Breast epithelium (tissue), 4 donors: ENCODE data around the gene CDC20. TPM values are rescaled to one million over a fixed set of nuclear protein-coding genes. Genes with fewer than 3 reads are reported as not detected.
A peak's percentile ranks its signal among the peaks of the same experiment; 100 is the strongest.

ENCODE experiments used
- DNase-seq, 2 donors: peaks; one replicate each; pipeline ENCODE4 v3.0.0-alpha.2; 2019; ENCODE audit warnings: low spot score in 2 of 2
- H3K27ac ChIP-seq, 2 donors: fragments of 200-600 bp; sonication (generic) in 1 of 2; one replicate each; pipeline ENCODE4 v1.5.1; 2016 to 2019; ENCODE audit warnings: mild to moderate bottlenecking in 1 of 2
- H3K27me3 ChIP-seq, 2 donors: fragments of 200-600 bp; sonication (generic) in 1 of 2; one replicate each; pipeline versions ENCODE4 v1.5.1 to v1.6.0; 2017 to 2019; ENCODE audit warnings: control low read depth in 1 of 2, mild to moderate bottlenecking in 1 of 2
- H3K36me3 ChIP-seq: fragments of 200-600 bp; one replicate; pipeline ENCODE4 v1.5.1; 2019
- H3K4me1 ChIP-seq, 2 donors: fragments of 200-600 bp; sonication (generic); one replicate each; pipeline ENCODE4 v1.5.1; 2016 to 2019; ENCODE audit warnings: control low read depth in 1 of 2
- H3K4me3 ChIP-seq, 3 donors: fragments of 200-600 bp; sonication (generic); 1 replicate in 2 of 3; 2 replicates in 1 of 3; pipeline ENCODE4 v1.5.1; 2016 to 2019; ENCODE audit warnings: mild to moderate bottlenecking in 3 of 3, moderate library complexity in 2 of 3
- H3K9me3 ChIP-seq, 2 donors: fragments of 200-600 bp; sonication (generic) in 1 of 2; one replicate each; pipeline ENCODE4 v1.5.1; 2016 to 2019; ENCODE audit warnings: control low read depth in 1 of 2
- CTCF ChIP-seq, 3 donors: fragments of 450-650 bp; IDR thresholded peaks; one replicate each; pipeline ENCODE4 v1.5.1; 2016 to 2017; ENCODE audit warnings: antibody characterized with exemption in 3 of 3, mild to moderate bottlenecking in 3 of 3, moderate library complexity in 3 of 3
- POLR2A ChIP-seq: fragments of 450-650 bp; IDR thresholded peaks from one replicate; pipeline ENCODE4 v1.6.1; 2016; ENCODE audit warnings: antibody characterized with exemption, mild to moderate bottlenecking, moderate library complexity
- POLR2AphosphoS5 ChIP-seq, 3 donors: sonication (generic); formaldehyde crosslinking; IDR thresholded peaks; one replicate each; pipeline ENCODE4 v1.6.1; 2017; ENCODE audit warnings: antibody characterized with exemption in 3 of 3
- intact Hi-C: fragments of 100-400 bp; cut with DNase I; formaldehyde crosslinking; loops from one replicate; pipeline ENCODE4 v1.15.1; 2023; ENCODE audit warnings: low total_unique reads
- total RNA-seq, 3 donors: library from RNA; depleted of rRNA; stranded (reverse); fragments of >200 nt; gene quantifications; one replicate each; pipeline ENCODE4 v1.1.0, GENCODE V29; 2016

Gene CDC20
- total RNA-seq, 3 donors from 2014 or later: 1.3 to 5.8 (median 1.3) TPM

DNA sequence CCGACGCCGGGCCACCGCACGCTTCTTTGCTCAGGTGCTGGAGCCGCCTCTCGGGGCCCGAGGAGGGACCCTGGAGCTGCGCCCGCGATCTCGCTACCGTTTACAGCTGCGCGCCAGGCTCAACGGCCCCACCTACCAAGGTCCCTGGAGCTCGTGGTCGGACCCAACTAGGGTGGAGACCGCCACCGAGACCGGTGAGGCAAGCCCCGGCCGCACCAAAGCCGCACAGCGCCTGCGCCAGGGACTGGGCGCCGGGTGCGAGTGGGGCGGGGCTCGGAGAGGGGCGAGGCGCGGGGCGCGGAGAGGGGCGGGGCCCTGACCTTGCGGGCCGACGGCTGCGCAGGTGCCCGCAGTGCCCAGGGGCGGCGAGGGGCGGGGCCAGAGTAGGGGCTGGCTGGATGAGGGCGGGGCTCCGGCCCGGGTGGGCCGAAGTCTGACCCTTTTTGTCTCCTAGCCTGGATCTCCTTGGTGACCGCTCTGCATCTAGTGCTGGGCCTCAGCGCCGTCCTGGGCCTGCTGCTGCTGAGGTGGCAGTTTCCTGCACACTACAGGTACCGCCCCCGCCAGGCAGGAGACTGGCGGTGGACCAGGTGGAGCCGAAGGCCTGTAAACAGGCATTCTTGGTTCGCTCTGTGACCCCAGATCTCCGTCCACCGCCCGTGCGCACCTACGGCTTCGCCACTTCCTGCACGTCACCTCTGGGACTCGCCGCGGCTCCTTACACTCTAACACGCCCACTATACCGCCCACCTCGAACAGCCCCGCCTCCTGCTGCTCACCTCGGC, 9.8 kb upstream of the CDC20 start:
- H3K36me3 ChIP-seq: no peaks in the 10 kb centered on the region
- peak; percentile 91 to 92 for DNase-seq
- TF ChIP-seq POLR2AphosphoS5 (IDR thresholded peaks at IDR 0.05) (peak in 2 of 3 donors; percentile 9 to 84), CTCF (IDR thresholded peaks at IDR 0.05) (no peak), POLR2A (peak; percentile 41)
- peak overlapping the region; percentile 97 to 99 for H3K27ac ChIP-seq
- no peaks in the 10 kb centered on the region for H3K4me1 ChIP-seq
- H3K9me3 ChIP-seq: no peaks in the 10 kb centered on the region
- no peaks in the 10 kb centered on the region for H3K27me3 ChIP-seq
- intact Hi-C loops: no loop called here
- H3K4me3 ChIP-seq: peak overlapping the region; percentile 48 to 74 (median 67)

GRCh38 chr1:43349594-43350306, 9.0 kb upstream of the CDC20 start:
- no peaks in the 10 kb centered on the region for H3K9me3 ChIP-seq
- no peak for TF ChIP-seq POLR2A
- no peak for TF ChIP-seq POLR2AphosphoS5 (IDR thresholded peaks at IDR 0.05)
- TF ChIP-seq CTCF (IDR thresholded peaks at IDR 0.05): no peak
- no peaks in the 10 kb centered on the region for H3K36me3 ChIP-seq
- H3K27me3 ChIP-seq: no peaks in the 10 kb centered on the region
- peak overlapping the region; percentile 97 to 99 for H3K27ac ChIP-seq
- peak in 1 of 2 donors; percentile 30 for DNase-seq
- H3K4me1 ChIP-seq: no peaks in the 10 kb centered on the region
- intact Hi-C loops: no loop called here
- H3K4me3 ChIP-seq: peak overlapping the region; percentile 48 to 74 (median 67)

GRCh38 chr1:43350976-43351375, 7.8 kb upstream of the CDC20 start:
- H3K4me1 ChIP-seq: no peaks in the 10 kb centered on the region
- intact Hi-C loops: no loop called here

GRCh38 chr1:43351421-43352350, 7.1 kb upstream of the CDC20 start:
- Histone ChIP-seq H3K27me3 (no peaks in the 10 kb centered on the region), H3K4me1 (no peaks in the 10 kb centered on the region), H3K4me3 (no peak overlapping the region), H3K36me3 (no peaks in the 10 kb centered on the region), H3K27ac (no peak overlapping the region), H3K9me3 (no peaks in the 10 kb centered on the region)
- intact Hi-C loops: no loop called here
- TF ChIP-seq POLR2AphosphoS5 (IDR thresholded peaks at IDR 0.05) (no peak), CTCF (IDR thresholded peaks at IDR 0.05) (no peak)
- no peak for DNase-seq

More at GRCh38 chr1:43350976-43351375, 7.8 kb upstream of the CDC20 start:
- no peak for TF ChIP-seq POLR2AphosphoS5 (IDR thresholded peaks at IDR 0.05)
- TF ChIP-seq CTCF (IDR thresholded peaks at IDR 0.05): no peak
- TF ChIP-seq POLR2A: no peak
- DNase-seq: no peak
- no peaks in the 10 kb centered on the region for H3K36me3 ChIP-seq
- H3K4me3 ChIP-seq: no peak overlapping the region
- no peak overlapping the region for H3K27ac ChIP-seq
- H3K27me3 ChIP-seq: no peaks in the 10 kb centered on the region
- H3K9me3 ChIP-seq: no peaks in the 10 kb centered on the region
